Vagina (tissue), 2 donors: ENCODE data around the gene ABR.

Source experiments
- CTCF ChIP-seq, 3 experiments: fragments of 450-650 bp in 2 of 3; fragments of 200-600 bp in 1 of 3; sonication (generic) in 1 of 3; IDR thresholded peaks; one replicate each; pipeline ENCODE4 v1.5.1; 2017 to 2019; ENCODE audit warnings: antibody characterized with exemption in 3 of 3, mild to moderate bottlenecking in 2 of 3, moderate library complexity in 2 of 3
- POLR2AphosphoS5 ChIP-seq, 2 donors: sonication (generic); formaldehyde crosslinking; IDR thresholded peaks; one replicate each; pipeline ENCODE4 v1.9.0; 2017; ENCODE audit warnings: antibody characterized with exemption in 2 of 2, mild to moderate bottlenecking in 2 of 2, low read depth in 1 of 2; ENCODE audit not compliant: insufficient read depth in 1 of 2

DNA sequence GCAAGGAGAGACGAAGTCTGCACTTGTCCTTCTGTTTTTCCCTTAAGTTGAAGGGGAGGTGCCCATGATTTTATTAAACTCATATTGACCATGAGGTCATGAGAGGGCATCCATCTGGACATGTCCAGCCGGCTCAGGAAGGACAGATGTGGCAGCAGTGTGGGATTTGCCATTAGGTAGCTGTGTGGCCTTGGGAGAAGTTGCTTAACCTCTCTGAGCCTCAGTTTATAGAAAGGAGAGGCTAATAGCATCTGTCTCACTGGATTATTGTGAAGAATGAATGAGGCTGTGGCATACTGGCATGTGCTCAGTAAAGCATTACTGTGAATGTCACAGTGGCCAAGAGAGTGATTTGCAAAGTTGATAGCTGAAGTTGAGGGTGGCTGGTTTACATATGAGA, 181.7 kb downstream of the ABR start:
- no peak for TF ChIP-seq CTCF (IDR thresholded peaks at IDR 0.05)
- TF ChIP-seq POLR2AphosphoS5 (IDR thresholded peaks at IDR 0.05; ENCODE audit: insufficient read depth in 1 of 2, low read depth in 1 of 2), result no peak
